Nephron (organoid): ENCODE measurements around the gene HDAC9.
"Not testable (repeated sequence)": the region's sequence is repeated elsewhere in the genome, so short reads cannot be mapped to it uniquely, and the experiment has no call there.

Source experiments
- H3K27ac Mint-ChIP-seq, 3 experiments: 2 replicates each; pipeline ENCODE4 v1.8.0; 2020; ENCODE audit warnings: mixed read lengths in 3 of 3, mild to moderate bottlenecking in 2 of 3, moderate library complexity in 1 of 3
- H3K27me3 Mint-ChIP-seq: 2 replicates; pipeline ENCODE4 v1.8.0; 2021; ENCODE audit warnings: low read depth, mild to moderate bottlenecking, moderate library complexity, mixed read lengths
- H3K36me3 Mint-ChIP-seq: 2 replicates; pipeline ENCODE4 v1.8.0; 2020; ENCODE audit warnings: low read depth, mixed read lengths
- H3K4me1 Mint-ChIP-seq: 2 replicates; pipeline ENCODE4 v1.8.0; 2020; ENCODE audit warnings: mixed read lengths
- H3K4me3 Mint-ChIP-seq, 3 experiments: 2 replicates each; pipeline ENCODE4 v1.8.0; 2020; ENCODE audit warnings: mild to moderate bottlenecking in 3 of 3, mixed read lengths in 3 of 3, moderate library complexity in 2 of 3
- H3K9me3 Mint-ChIP-seq: 2 replicates; pipeline ENCODE4 v1.8.0; 2020; ENCODE audit warnings: mixed read lengths
- TF ChIP-seq, protein P1 (sequence below), 3 experiments: fragments of 200-600 bp; sonication (generic); IDR thresholded peaks; one replicate each; pipeline ENCODE4 v1.5.0; 2021; ENCODE audit warnings: antibody characterized with exemption in 3 of 3; ENCODE audit not compliant: unreplicated experiment in 3 of 3

The HDAC9 gene

DNA sequence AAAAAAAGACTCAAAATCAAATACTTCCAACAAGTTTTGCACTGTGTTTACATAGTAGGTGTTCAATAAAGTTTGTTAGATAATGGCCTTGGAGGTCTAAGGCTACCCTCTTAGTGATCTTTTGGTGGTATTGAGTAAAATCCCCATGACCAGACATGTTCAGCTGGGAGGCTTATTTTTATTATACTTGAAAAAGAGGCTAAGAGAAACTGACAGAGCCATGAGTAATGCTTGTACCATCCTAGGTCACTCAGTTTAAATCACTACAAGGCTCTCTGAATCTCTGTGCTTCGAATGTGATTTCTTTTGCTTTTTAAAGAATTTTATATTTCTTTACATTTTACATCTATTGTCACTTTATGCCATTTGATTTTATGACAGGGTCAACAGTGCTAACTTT, 531.3 kb downstream of the HDAC9 start:
- H3K36me3 Mint-ChIP-seq = peaks cover 5% of the 10 kb centered on the region
- no peak overlapping the region for H3K27ac Mint-ChIP-seq
- H3K4me3 Mint-ChIP-seq = no peak overlapping the region
- TF ChIP-seq, protein P1, sequence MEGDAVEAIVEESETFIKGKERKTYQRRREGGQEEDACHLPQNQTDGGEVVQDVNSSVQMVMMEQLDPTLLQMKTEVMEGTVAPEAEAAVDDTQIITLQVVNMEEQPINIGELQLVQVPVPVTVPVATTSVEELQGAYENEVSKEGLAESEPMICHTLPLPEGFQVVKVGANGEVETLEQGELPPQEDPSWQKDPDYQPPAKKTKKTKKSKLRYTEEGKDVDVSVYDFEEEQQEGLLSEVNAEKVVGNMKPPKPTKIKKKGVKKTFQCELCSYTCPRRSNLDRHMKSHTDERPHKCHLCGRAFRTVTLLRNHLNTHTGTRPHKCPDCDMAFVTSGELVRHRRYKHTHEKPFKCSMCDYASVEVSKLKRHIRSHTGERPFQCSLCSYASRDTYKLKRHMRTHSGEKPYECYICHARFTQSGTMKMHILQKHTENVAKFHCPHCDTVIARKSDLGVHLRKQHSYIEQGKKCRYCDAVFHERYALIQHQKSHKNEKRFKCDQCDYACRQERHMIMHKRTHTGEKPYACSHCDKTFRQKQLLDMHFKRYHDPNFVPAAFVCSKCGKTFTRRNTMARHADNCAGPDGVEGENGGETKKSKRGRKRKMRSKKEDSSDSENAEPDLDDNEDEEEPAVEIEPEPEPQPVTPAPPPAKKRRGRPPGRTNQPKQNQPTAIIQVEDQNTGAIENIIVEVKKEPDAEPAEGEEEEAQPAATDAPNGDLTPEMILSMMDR (IDR thresholded peaks at IDR 0.05; ENCODE audit: unreplicated experiment in 3 of 3) = no peak
- peaks cover 5% of the 10 kb centered on the region for H3K9me3 Mint-ChIP-seq
- no peaks in the 10 kb centered on the region for H3K27me3 Mint-ChIP-seq
- no peaks in the 10 kb centered on the region for H3K4me1 Mint-ChIP-seq

DNA sequence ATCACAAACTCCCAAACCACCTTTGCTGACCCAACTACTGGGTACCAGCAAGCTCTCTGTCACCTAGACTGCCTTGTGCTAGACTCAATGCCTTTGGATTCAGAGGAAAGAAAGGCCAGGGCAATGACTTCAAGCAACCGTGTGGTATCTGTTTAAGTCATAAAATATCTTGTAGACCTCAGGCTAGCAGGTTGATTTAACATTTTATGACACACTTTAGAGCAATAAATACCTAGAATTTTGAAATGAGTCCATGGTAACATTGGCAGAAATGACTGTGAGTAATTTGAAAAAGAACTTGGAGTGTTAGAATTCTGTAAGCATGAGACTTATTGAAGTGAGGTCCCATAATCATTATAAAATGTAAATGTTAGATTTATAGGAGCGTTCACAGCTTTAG, 534.7 kb downstream of the HDAC9 start:
- Mint-ChIP-seq H3K4me1 (no peaks in the 10 kb centered on the region), H3K36me3 (peaks cover 30% of the 10 kb centered on the region), H3K27me3 (no peaks in the 10 kb centered on the region), H3K4me3 (no peak overlapping the region), H3K27ac (no peak overlapping the region), H3K9me3 (peaks cover 20% of the 10 kb centered on the region)
- TF ChIP-seq, protein P1 (IDR thresholded peaks at IDR 0.05; ENCODE audit: unreplicated experiment in 3 of 3) = no peak

DNA sequence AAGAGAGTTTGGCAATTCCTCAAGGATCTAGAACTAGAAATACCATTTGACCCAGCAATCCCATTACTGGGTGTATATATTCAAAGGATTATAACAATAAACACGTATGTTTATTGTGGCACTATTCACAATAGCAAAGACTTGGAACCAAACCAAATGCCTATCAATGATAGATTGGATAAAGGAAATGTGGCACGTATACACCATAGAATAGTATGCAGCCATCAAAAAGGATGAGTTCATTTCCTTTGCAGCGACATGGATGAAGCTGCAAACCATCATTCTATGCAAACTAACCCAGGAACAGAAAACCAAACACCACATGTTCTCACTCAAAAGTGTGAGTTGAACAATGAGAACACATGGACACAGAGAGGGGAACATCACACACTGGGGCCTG, 537.4 kb downstream of the HDAC9 start:
- H3K9me3 Mint-ChIP-seq = peaks cover 41% of the 10 kb centered on the region
- H3K27ac Mint-ChIP-seq, H3K4me3 Mint-ChIP-seq, H3K27me3 Mint-ChIP-seq, H3K4me1 Mint-ChIP-seq: not testable (repeated sequence)
- peaks cover 48% of the 10 kb centered on the region for H3K36me3 Mint-ChIP-seq

DNA sequence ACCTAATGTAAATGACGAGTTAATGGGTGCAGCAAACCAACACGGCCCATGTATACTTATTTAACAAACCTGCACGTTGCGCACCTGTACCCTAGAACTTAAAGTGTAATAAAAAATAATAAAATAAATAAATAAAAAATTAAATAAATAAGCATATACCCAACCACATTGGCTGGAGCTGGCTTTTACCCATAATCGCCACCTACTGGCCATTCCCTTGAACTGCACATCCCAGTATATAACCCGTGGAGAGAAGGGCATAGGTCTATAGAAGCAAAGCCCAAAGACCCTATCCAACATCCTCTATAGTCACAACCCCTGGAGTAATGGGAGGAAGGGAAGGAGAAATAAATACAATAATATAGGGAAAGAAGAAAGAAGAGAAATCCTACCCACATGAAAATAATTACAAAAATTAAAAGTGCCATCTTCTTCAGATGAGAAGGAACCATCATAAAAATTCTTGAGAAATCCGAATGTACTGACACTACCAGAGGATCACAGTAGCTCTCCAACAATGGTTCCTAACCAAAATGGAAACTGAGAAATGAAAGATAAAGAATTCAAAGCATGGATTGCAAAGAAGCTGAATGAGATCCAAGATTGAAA, 556.3 kb downstream of the HDAC9 start:
- Mint-ChIP-seq H3K9me3 (peaks cover 52% of the 10 kb centered on the region), H3K27me3 (no peaks in the 10 kb centered on the region), H3K36me3 (peaks cover 74% of the 10 kb centered on the region), H3K4me3 (no peak overlapping the region), H3K27ac (no peak overlapping the region), H3K4me1 (no peaks in the 10 kb centered on the region)
- TF ChIP-seq, protein P1 (IDR thresholded peaks at IDR 0.05; ENCODE audit: unreplicated experiment in 3 of 3) = peak; percentile 27 to 43 (median 37)
